SK-N-MC (cell line): ENCODE measurements around the gene CXADR.
"Not testable (repeated sequence)": the region's sequence is repeated elsewhere in the genome, so short reads cannot be mapped to it uniquely, and the experiment has no call there.

Experiments
- DNase-seq: peaks from one replicate; pipeline ENCODE4 v3.0.0-alpha.2; 2011; ENCODE audit warnings: low read depth, low spot score
- H3K27ac ChIP-seq: fragments of 200-600 bp; sonication (generic); 2 replicates; pipeline ENCODE4 v1.5.1; 2016; ENCODE audit warnings: mixed run types
- H3K36me3 ChIP-seq: fragments of 200-600 bp; sonication (generic); 2 replicates; pipeline ENCODE4 v1.6.1; 2017; ENCODE audit warnings: antibody characterized with exemption, low read length, mixed read lengths; ENCODE audit not compliant: insufficient read depth
- H3K4me3 ChIP-seq: fragments of 200-600 bp; sonication (generic); 2 replicates; pipeline ENCODE4 v1.5.1; 2016
- H3K9ac ChIP-seq: fragments of 200-600 bp; sonication (generic); 2 replicates; pipeline ENCODE4 v1.8.0; 2017; ENCODE audit warnings: mixed run types, mixed read lengths; ENCODE audit not compliant: insufficient read length
- H3K9me3 ChIP-seq: fragments of 200-600 bp; sonication (generic); 2 replicates; pipeline ENCODE4 v1.6.1; 2017; ENCODE audit warnings: low read depth, mild to moderate bottlenecking, antibody characterized with exemption, low read length, moderate library complexity, mixed read lengths
- EZH2 ChIP-seq: fragments of 200-600 bp; sonication (generic); IDR thresholded peaks from one replicate; pipeline ENCODE4 v1.6.1; 2017; ENCODE audit warnings: antibody characterized with exemption
- FOXP2 ChIP-seq: optimal IDR thresholded peaks from 2 replicates; pipeline ENCODE3; 2011; ENCODE audit warnings: mild to moderate bottlenecking, moderate library complexity; ENCODE audit not compliant: insufficient read depth; ENCODE audit errors: extremely low read length, control extremely low read depth
- POLR2AphosphoS5 ChIP-seq: IDR thresholded peaks from 2 replicates; pipeline ENCODE4 v1.6.1; 2012; ENCODE audit warnings: mild to moderate bottlenecking, low read depth, low read length, borderline replicate concordance

CXADR gene

GRCh38 chr21:17476006-17476405 lies 36.8 kb upstream of the CXADR start:
- Histone ChIP-seq H3K36me3 (no peaks in the 10 kb centered on the region), H3K4me3 (no peak overlapping the region), H3K9ac (no peak overlapping the region), H3K9me3 (no peaks in the 10 kb centered on the region), H3K27ac (no peak overlapping the region)
- no peak for DNase-seq
- TF ChIP-seq POLR2AphosphoS5 (no peak), FOXP2 (no peak), EZH2 (no peak)

DNA sequence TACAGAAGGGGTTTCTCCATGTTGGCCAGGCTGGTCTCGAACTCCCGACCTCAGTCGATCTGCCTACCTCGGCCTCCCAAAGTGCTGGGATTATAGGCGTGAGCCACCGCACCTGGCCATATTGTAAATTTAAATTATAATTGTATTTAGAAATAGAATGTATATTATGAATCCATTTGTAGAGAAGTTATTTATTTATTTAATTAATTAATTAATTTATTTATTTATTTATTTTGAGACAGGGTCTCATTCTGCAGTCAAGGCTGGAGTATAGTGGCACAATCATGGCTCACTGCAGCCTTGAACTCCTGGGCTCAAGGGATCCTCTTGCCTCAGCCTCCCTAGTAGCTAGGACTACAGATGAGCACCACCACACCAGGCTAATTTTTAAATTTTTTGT lies 34.7 kb upstream of the CXADR start:
- H3K9ac ChIP-seq, H3K36me3 ChIP-seq, DNase-seq: not testable (repeated sequence)

DNA sequence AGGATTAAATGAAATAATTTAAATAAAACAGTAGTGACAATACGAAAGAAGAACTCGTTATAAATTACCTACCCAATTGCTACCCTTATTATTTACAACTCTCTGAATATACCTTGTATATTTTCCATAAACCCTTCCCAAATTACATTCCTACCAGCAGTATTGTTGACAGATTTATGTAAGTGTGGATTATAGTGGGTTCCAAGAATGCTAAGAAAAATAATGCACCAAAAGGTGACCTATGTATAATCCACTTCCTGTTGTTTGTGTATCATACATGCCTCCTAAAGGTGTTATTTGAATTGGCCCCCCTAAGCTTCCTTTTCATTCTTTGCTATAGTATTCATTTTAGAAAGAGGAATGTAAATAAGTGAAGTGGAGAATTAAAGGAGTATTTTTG lies 33.2 kb upstream of the CXADR start:
- Histone ChIP-seq H3K4me3 (no peak overlapping the region), H3K27ac (no peak overlapping the region), H3K9me3 (no peaks in the 10 kb centered on the region), H3K9ac (no peak overlapping the region), H3K36me3 (no peaks in the 10 kb centered on the region)
- no peak for DNase-seq
- no peak for TF ChIP-seq POLR2AphosphoS5
- TF ChIP-seq EZH2, result no peak
- TF ChIP-seq FOXP2, result no peak

More for the DNA sequence above, 34.7 kb upstream of the CXADR start:
- not testable (repeated sequence) for H3K9me3 ChIP-seq, H3K27ac ChIP-seq, H3K4me3 ChIP-seq

DNA sequence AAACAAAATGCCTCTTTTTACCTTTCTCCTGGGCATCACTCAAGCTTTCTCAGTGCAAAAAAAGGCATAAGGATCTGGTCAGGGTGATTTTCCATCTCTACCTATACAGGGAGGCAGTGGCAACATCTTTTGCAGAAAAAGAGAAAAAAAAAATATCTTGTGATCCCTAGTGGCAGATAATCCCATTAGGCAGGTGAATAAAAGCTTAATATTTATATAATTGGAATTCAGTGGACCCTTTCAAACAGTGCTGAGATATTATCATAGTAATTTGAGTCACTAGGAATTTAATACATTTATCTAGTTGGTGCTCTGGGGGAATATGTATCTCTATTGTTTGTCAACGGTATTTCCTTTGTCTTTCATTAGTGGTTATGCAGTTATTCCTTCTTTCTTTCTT lies 29.9 kb upstream of the CXADR start:
- Histone ChIP-seq H3K9me3 (no peaks in the 10 kb centered on the region), H3K9ac (no peak overlapping the region), H3K4me3 (no peak overlapping the region), H3K27ac (no peak overlapping the region), H3K36me3 (no peaks in the 10 kb centered on the region)
- TF ChIP-seq POLR2AphosphoS5 (no peak), EZH2 (no peak), FOXP2 (no peak)
- DNase-seq, result no peak

GRCh38 chr21:17488620-17489019 lies 24.2 kb upstream of the CXADR start:
- Histone ChIP-seq H3K9me3 (no peaks in the 10 kb centered on the region), H3K27ac (no peak overlapping the region), H3K36me3 (no peaks in the 10 kb centered on the region), H3K4me3 (no peak overlapping the region), H3K9ac (no peak overlapping the region)
- DNase-seq, result no peak
- no peak for TF ChIP-seq POLR2AphosphoS5
- TF ChIP-seq EZH2, result no peak
- no peak for TF ChIP-seq FOXP2

DNA sequence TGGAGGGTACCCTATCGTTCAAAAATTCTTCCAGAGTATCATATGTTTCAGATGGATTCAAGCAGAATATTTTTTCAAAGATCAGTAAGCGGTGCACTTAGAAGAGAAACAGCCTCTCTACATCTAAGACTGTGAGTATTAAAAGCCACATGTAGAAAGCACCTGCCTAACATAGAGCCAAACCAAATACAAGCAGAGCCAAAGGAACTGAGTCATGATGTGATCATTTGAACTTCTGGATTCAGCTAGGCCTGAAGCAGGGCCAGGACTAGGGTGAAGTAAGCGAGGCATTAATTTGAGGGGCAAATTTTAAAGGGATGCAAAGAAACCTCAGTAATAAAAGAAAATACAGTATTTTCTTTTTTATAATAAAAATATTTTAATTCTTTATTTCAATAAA lies 23.3 kb upstream of the CXADR start:
- H3K36me3 ChIP-seq, H3K27ac ChIP-seq, H3K9me3 ChIP-seq, H3K4me3 ChIP-seq, DNase-seq, H3K9ac ChIP-seq: not testable (repeated sequence)

DNA sequence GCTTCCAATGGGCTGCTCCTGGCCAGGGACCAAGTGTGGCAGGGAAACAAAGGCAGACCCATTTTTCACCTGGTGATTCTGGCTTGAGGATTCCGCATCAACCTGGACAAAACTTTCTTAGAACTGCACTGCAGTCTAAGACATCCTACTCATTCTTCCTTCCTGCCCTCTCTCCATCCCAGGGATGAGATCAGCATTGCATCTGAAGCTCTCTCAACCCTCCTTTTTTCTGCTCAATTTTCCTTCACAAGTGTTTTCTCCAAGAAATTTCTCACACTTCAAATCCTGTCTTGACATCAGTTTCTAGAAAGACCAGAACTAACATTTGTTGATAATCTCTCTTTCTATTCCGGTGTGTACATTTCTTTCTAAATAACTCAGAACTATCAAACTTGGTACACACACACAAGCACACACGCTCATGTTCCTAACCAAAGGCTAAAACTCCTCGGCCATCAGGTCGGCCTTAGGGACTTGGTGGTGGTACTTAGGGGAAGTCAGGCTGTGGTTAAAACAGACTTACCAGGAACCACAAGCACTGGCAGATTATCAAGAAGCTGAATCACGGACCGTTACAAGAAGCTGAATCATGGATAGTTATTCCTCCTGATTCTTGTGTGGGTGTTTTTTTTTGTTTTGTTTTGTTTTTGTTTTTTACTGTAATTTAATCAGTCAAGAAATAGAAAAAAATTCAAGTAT lies 21.0 kb upstream of the CXADR start:
- no peak for DNase-seq
- Histone ChIP-seq H3K9ac (no peak overlapping the region), H3K36me3 (no peaks in the 10 kb centered on the region), H3K27ac (no peak overlapping the region), H3K4me3 (no peak overlapping the region), H3K9me3 (no peaks in the 10 kb centered on the region)
- no peak for TF ChIP-seq FOXP2
- TF ChIP-seq POLR2AphosphoS5, result no peak

DNA sequence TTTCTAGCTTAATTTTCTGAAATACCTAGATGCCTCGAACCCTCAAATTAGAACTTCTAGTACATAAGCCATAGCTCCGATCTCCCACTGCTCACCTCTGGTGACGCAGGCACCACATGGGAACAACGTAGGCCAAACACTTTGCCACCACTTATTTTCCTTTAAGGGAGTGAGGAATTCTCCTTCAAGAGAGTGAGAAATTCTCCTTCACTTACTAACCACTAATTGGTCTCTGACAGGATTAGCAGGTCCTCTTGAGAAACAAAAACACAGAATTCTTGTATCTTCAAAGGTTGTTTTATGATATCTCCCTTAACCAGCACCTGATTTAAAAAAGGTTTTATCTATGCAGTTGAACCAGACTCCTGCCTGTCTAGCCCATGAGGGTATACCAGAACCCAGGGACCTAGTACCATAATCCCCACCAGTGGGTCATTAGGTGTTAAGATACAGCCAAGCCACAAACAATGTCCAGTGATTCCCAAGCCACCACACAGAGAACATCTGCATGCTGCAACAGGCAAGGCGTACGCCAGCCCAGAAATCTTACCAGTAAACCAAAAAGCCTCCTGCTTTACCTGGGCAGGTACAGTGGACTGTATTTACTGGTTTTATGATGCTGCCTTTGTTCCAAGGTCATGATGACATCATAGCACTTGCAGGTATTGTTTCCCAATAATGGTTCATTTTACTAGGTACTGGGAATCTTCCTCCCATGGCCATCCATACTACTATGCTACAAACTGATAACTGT lies 20.3 kb upstream of the CXADR start:
- DNase-seq, result no peak

DNA sequence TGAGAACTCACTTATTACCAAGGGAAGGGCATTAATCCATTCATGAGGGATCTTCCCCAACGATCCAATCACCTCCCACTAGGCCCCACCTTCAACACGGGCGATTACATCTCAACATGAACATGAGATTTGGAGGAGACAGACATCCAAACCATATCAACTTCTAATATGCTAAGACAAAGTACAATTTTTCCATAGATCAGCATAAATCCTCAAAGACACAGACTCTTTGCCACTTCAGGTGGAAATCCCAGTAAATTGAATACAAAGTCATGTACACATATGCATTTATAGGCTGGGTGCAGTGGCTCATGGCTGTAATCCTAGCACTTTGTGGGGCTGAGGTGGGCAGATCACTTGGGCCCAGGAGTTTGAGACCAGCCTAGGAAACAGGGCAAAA lies 18.8 kb upstream of the CXADR start:
- Histone ChIP-seq H3K36me3 (no peaks in the 10 kb centered on the region), H3K9ac (no peak overlapping the region), H3K9me3 (no peaks in the 10 kb centered on the region), H3K27ac (no peak overlapping the region), H3K4me3 (no peak overlapping the region)
- no peak for DNase-seq
- no peak for TF ChIP-seq FOXP2
- no peak for TF ChIP-seq POLR2AphosphoS5
- no peak for TF ChIP-seq EZH2

More for the DNA sequence above, 20.3 kb upstream of the CXADR start:
- no peak overlapping the region for H3K27ac ChIP-seq
- no peaks in the 10 kb centered on the region for H3K36me3 ChIP-seq
- no peaks in the 10 kb centered on the region for H3K9me3 ChIP-seq
- TF ChIP-seq POLR2AphosphoS5 (no peak), EZH2 (no peak), FOXP2 (no peak)
- H3K4me3 ChIP-seq, result no peak overlapping the region
- H3K9ac ChIP-seq, result no peak overlapping the region
